ENCODE data around the gene TTC23. TPM values are rescaled to one million over a fixed set of nuclear protein-coding genes. Genes with fewer than 3 reads are reported as not detected.

Gene TTC23
- total RNA-seq, 1 donor from 2014 or later: 2.7 TPM

- Mint-ChIP-seq H3K27me3 (no peaks in the 10 kb centered on the region), H3K36me3 (ENCODE audit: low read depth) (no peaks in the 10 kb centered on the region), H3K4me3 (no peak overlapping the region), H3K4me1 (no peaks in the 10 kb centered on the region), H3K27ac (no peak overlapping the region), H3K9me3 (no peaks in the 10 kb centered on the region)
- no peak for TF ChIP-seq CTCF (IDR thresholded peaks at IDR 0.05)
- ChIA-PET POLR2A (no interaction called here), CTCF (no interaction called here)
- DNase-seq (no peak), ATAC-seq (ENCODE audit: low read depth) (no peak)
- intact Hi-C loops (cut with micrococcal nuclease): no loop called here
Observed at GRCh38 chr15:99135194-99135593, 114.2 kb downstream of the TTC23 start.

GRCh38 chr15:99134317-99134821 is 115.0 kb downstream of the TTC23 start:
- intact Hi-C loops (cut with micrococcal nuclease): no loop called here

GRCh38 chr15:99132634-99133287 is 116.6 kb downstream of the TTC23 start:
- TF ChIP-seq CTCF (IDR thresholded peaks at IDR 0.05): no peak
- ATAC-seq (ENCODE audit: low read depth): no peak
- peaks cover 3% of the 10 kb centered on the region for H3K4me1 Mint-ChIP-seq
- intact Hi-C loops (cut with micrococcal nuclease): no loop called here
- no peak overlapping the region for H3K27ac Mint-ChIP-seq
- DNase-seq: no peak
- ChIA-PET POLR2A (no interaction called here), CTCF (no interaction called here)
- no peaks in the 10 kb centered on the region for H3K36me3 Mint-ChIP-seq (ENCODE audit: low read depth)
- no peaks in the 10 kb centered on the region for H3K9me3 Mint-ChIP-seq
- H3K27me3 Mint-ChIP-seq: no peaks in the 10 kb centered on the region
- no peak overlapping the region for H3K4me3 Mint-ChIP-seq

More at GRCh38 chr15:99134317-99134821, 115.0 kb downstream of the TTC23 start:
- ChIA-PET CTCF (no interaction called here), POLR2A (no interaction called here)
- H3K27me3 Mint-ChIP-seq: no peaks in the 10 kb centered on the region
- H3K36me3 Mint-ChIP-seq (ENCODE audit: low read depth): no peaks in the 10 kb centered on the region
- H3K4me3 Mint-ChIP-seq: no peak overlapping the region
- DNase-seq: no peak
- ATAC-seq (ENCODE audit: low read depth): no peak
- peaks cover 3% of the 10 kb centered on the region for H3K4me1 Mint-ChIP-seq
- H3K9me3 Mint-ChIP-seq: no peaks in the 10 kb centered on the region
- no peak for TF ChIP-seq CTCF (IDR thresholded peaks at IDR 0.05)
- H3K27ac Mint-ChIP-seq: no peak overlapping the region

GRCh38 chr15:99132122-99132521 is 117.3 kb downstream of the TTC23 start:
- no peak for DNase-seq
- Mint-ChIP-seq H3K27ac (no peak overlapping the region), H3K9me3 (no peaks in the 10 kb centered on the region), H3K36me3 (ENCODE audit: low read depth) (no peaks in the 10 kb centered on the region), H3K4me3 (no peak overlapping the region), H3K4me1 (peaks cover 3% of the 10 kb centered on the region), H3K27me3 (no peaks in the 10 kb centered on the region)
- TF ChIP-seq CTCF (IDR thresholded peaks at IDR 0.05): no peak
- no peak for ATAC-seq (ENCODE audit: low read depth)
- intact Hi-C loops (cut with micrococcal nuclease): no loop called here
- ChIA-PET POLR2A (no interaction called here), CTCF (no interaction called here)

GRCh38 chr15:99131441-99132023 is 117.8 kb downstream of the TTC23 start:
- Mint-ChIP-seq H3K4me1 (peaks cover 3% of the 10 kb centered on the region), H3K27ac (no peak overlapping the region), H3K36me3 (ENCODE audit: low read depth) (no peaks in the 10 kb centered on the region), H3K27me3 (peaks cover 2% of the 10 kb centered on the region), H3K9me3 (no peaks in the 10 kb centered on the region), H3K4me3 (no peak overlapping the region)
- DNase-seq: no peak
- POLR2A ChIA-PET: no interaction called here
- TF ChIP-seq CTCF (IDR thresholded peaks at IDR 0.05): no peak
- intact Hi-C loops (cut with micrococcal nuclease): no loop called here
- ATAC-seq (ENCODE audit: low read depth): no peak
- CTCF ChIA-PET: no interaction called here
